ENCODE measurements around the gene EEF1AKMT3. TPM values are rescaled to one million over a fixed set of nuclear protein-coding genes. Genes with fewer than 3 reads are reported as not detected.

EEF1AKMT3 gene
- total RNA-seq, 1 donor from 2014 or later, result 6.0 TPM

DNA sequence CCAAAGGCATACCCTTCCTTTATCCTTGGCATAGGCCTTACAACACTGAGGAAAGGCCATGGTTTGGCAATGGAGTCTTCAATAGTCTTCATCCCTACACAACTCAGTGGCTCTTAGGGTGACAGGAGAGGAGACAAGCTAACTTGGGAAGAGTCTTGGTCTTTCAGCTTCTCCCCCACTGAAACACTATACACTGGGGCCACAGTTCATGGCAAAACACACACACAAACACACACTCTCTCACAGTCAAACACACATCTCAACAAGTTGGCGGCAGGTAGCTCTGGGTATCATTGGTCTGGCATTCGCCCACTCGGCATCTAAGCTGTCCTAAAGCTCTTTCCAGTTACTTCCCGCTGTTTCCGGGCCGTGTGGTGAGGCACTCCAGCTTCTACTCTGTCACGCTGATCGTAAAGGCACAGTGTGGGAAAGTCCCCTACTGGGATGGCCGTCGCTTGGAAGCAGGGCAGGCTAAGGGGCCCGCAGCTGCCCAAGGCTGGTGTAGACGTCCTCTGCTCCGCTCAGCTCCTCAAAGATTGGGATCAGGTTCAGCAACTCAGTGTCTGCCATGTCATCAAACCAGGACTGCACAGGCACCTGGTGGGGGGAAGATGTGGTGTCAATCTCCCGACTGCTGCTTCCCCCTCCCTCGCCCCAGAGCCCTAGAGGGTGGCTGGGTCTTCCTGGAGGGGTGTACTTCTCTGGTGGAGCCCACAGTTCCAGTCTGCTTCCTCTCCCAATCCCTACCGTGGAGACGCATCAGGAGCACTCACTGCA, 50.9 kb downstream of the EEF1AKMT3 start:
- H3K4me1 Mint-ChIP-seq (ENCODE audit: unreplicated experiment), result peaks cover 8% of the 10 kb centered on the region
- no peak for DNase-seq (ENCODE audit: extremely low spot score, unreplicated experiment)
- no peaks in the 10 kb centered on the region for H3K9me3 Mint-ChIP-seq
- H3K36me3 Mint-ChIP-seq, result peaks cover 33% of the 10 kb centered on the region
- H3K27me3 Mint-ChIP-seq, result no peaks in the 10 kb centered on the region
- TF ChIP-seq, protein P1, sequence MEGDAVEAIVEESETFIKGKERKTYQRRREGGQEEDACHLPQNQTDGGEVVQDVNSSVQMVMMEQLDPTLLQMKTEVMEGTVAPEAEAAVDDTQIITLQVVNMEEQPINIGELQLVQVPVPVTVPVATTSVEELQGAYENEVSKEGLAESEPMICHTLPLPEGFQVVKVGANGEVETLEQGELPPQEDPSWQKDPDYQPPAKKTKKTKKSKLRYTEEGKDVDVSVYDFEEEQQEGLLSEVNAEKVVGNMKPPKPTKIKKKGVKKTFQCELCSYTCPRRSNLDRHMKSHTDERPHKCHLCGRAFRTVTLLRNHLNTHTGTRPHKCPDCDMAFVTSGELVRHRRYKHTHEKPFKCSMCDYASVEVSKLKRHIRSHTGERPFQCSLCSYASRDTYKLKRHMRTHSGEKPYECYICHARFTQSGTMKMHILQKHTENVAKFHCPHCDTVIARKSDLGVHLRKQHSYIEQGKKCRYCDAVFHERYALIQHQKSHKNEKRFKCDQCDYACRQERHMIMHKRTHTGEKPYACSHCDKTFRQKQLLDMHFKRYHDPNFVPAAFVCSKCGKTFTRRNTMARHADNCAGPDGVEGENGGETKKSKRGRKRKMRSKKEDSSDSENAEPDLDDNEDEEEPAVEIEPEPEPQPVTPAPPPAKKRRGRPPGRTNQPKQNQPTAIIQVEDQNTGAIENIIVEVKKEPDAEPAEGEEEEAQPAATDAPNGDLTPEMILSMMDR (conservative IDR thresholded peaks at IDR 0.05), result no peak
- no peak overlapping the region for H3K4me3 Mint-ChIP-seq
- H3K27ac Mint-ChIP-seq, result no peak overlapping the region

DNA sequence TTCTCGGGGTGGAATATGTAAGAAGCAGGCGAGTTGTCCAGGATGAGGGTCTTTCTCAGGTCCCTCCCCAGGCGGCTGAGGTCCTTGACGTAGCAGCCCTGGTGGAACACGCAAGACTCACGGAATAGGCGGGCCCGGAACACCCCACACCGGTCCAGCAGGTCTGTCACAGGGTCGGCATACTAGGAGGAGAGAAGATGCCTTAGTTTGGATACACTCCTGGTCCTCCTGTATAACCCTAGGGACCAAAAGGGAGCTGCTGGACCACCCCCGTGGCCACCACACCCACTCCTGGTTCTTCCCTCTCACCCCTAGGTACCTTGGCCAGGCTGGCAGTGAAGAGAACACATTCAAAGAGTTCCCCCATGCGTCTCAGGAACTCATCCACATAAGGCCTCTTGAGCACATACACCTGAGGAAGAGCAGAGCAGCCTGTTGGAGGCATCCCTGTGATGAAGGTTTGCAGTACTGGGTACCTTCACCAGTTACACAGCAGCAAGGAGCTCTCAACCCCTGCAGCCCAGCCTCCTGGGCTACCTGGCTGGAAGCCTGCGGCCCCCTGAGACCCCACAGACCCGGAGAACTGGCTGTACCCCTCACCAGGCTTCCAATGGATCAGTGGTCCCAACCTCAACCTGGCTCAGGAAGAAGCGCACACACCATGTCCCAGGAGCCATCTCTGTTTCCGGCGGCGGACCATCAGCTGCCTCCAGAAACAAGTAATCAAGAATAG, 51.7 kb downstream of the EEF1AKMT3 start:
- no peak for DNase-seq (ENCODE audit: extremely low spot score, unreplicated experiment)
- Mint-ChIP-seq H3K27me3 (no peaks in the 10 kb centered on the region), H3K36me3 (peaks cover 29% of the 10 kb centered on the region), H3K4me3 (no peak overlapping the region), H3K4me1 (ENCODE audit: unreplicated experiment) (peaks cover under 1% of the 10 kb centered on the region), H3K27ac (no peak overlapping the region), H3K9me3 (no peaks in the 10 kb centered on the region)
- TF ChIP-seq, protein P1 (conservative IDR thresholded peaks at IDR 0.05), result no peak

DNA sequence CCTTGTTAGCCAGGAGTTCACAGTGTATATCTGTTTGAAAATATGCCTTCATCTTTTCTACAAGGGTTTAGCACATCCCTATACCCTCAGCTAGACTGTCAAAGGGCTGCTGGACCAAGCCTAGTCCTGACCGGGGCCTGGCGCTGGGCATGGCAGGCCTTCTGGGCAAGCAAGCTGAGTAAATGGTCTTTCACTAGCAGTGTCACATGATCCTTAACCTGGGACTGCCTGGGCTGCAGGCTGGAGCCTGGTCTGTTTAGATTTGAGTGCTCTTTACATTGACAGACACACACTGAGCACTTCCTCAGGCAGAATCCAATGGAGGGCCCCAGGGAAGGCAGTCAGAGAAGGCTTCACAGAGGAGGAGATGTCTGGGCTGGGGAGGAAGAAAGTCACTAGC, 53.0 kb downstream of the EEF1AKMT3 start:
- no peak overlapping the region for H3K27ac Mint-ChIP-seq
- TF ChIP-seq, protein P1 (conservative IDR thresholded peaks at IDR 0.05), result no peak
- no peak for DNase-seq (ENCODE audit: extremely low spot score, unreplicated experiment)
- no peaks in the 10 kb centered on the region for H3K4me1 Mint-ChIP-seq (ENCODE audit: unreplicated experiment)
- H3K27me3 Mint-ChIP-seq, result no peaks in the 10 kb centered on the region
- peaks cover 29% of the 10 kb centered on the region for H3K36me3 Mint-ChIP-seq
- H3K4me3 Mint-ChIP-seq, result no peak overlapping the region
- H3K9me3 Mint-ChIP-seq, result no peaks in the 10 kb centered on the region

DNA sequence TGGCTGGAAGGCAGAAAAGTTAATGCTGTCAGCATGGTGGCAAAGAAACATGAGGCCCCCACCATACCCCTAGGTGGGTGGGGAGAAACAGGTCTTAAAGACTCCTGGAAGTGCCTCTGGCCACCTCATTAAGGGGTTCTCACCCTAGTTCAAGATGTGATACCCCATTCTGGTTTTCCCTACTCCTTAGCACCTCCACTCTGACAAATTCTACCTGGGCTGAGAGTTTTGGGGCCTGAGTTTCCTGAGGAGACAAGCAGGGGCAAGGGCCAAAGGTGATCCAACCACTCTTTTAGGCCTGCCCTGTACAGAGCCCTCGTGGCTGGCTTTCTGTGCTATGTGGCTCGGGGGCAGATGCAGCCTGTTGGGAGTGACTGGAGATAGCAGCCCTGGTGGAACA, 54.0 kb downstream of the EEF1AKMT3 start:
- Mint-ChIP-seq H3K36me3 (peaks cover 24% of the 10 kb centered on the region), H3K27ac (no peak overlapping the region), H3K4me3 (no peak overlapping the region), H3K27me3 (no peaks in the 10 kb centered on the region), H3K4me1 (ENCODE audit: unreplicated experiment) (peaks cover 1% of the 10 kb centered on the region), H3K9me3 (no peaks in the 10 kb centered on the region)
- TF ChIP-seq, protein P1 (conservative IDR thresholded peaks at IDR 0.05), result no peak
- DNase-seq (ENCODE audit: extremely low spot score, unreplicated experiment), result no peak

DNA sequence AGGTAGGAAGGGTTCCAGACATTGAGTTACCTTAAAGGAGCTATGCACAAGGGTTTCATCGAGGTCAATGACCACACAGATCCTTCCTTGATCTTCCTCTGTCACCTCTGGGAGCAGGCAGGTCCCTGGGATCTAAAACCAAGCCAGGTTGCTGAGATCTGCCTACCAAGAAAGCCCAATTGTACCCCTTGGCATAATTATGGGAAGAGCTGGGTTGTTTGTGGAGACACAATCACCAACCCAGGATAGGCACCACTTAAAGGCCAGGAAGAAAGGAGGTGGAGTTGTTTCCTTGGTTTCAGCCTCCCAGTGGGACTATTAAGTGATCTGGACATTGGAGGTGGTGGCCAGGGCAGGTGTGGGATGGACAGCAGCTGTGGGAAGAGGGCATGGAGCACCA, 54.6 kb downstream of the EEF1AKMT3 start:
- H3K4me3 Mint-ChIP-seq, result no peak overlapping the region
- no peak for DNase-seq (ENCODE audit: extremely low spot score, unreplicated experiment)
- no peaks in the 10 kb centered on the region for H3K9me3 Mint-ChIP-seq
- H3K27me3 Mint-ChIP-seq, result no peaks in the 10 kb centered on the region
- TF ChIP-seq, protein P1 (conservative IDR thresholded peaks at IDR 0.05), result no peak
- peaks cover 24% of the 10 kb centered on the region for H3K36me3 Mint-ChIP-seq
- peaks cover 6% of the 10 kb centered on the region for H3K4me1 Mint-ChIP-seq (ENCODE audit: unreplicated experiment)
- no peak overlapping the region for H3K27ac Mint-ChIP-seq
